ENCODE data around the gene AGAP1.

GRCh38 chr2:235468978-235469655 lies 24.7 kb upstream of the AGAP1 start:
- TF ChIP-seq POLR2A (IDR thresholded peaks at IDR 0.05): no peak
- no peak for TF ChIP-seq CTCF (IDR thresholded peaks at IDR 0.05)
- TF ChIP-seq POLR2AphosphoS5 (IDR thresholded peaks at IDR 0.05): peak; percentile 25
